ENCODE results near the gene PADI1. TPM values are rescaled to one million over a fixed set of nuclear protein-coding genes. Genes with fewer than 3 reads are reported as not detected.

The PADI1 gene
- total RNA-seq, 1 experiment from 2014 or later = 1.9 TPM

Other genes with a start within 250 kb of the PADI1 start
- gene MFAP2, start 224.5 kb upstream of the PADI1 start, total RNA-seq (2014; rRNA removed; shearing (Covaris generic)) = 14.5 and 16.9 TPM in 2 replicates
- gene ATP13A2, start 193.2 kb upstream of the PADI1 start, total RNA-seq (2014; rRNA removed; shearing (Covaris generic)) = 75.0 and 90.6 TPM in 2 replicates
- 284 and 314 TPM in 2 replicates for gene SDHB, start 151.1 kb upstream of the PADI1 start, total RNA-seq (2014; rRNA removed; shearing (Covaris generic))
- 2.9 and 4.1 TPM in 2 replicates for gene PADI2, start 85.7 kb upstream of the PADI1 start, total RNA-seq (2014; rRNA removed; shearing (Covaris generic))
- gene PADI3, start 44.0 kb downstream of the PADI1 start, total RNA-seq (2014; rRNA removed; shearing (Covaris generic)) = 44.9 and 48.8 TPM in 2 replicates
- 3.5 and 6.7 TPM in 2 replicates for gene PADI4, start 103.1 kb downstream of the PADI1 start, total RNA-seq (2014; rRNA removed; shearing (Covaris generic))
- not detected in 2 replicates for gene PADI6, start 167.1 kb downstream of the PADI1 start, total RNA-seq (2014; rRNA removed; shearing (Covaris generic))
- gene RCC2, start 234.5 kb downstream of the PADI1 start, total RNA-seq (2014; rRNA removed; shearing (Covaris generic)) = 60.7 and 61.9 TPM in 2 replicates